Measurements from ENCODE around the gene CAPN3. TPM values are rescaled to one million over a fixed set of nuclear protein-coding genes. Genes with fewer than 3 reads are reported as not detected.

The CAPN3 gene
- polyA plus RNA-seq, 1 donor from 2014 or later = 1.5 TPM

GRCh38 chr15:42447599-42447998 is 88.3 kb downstream of the CAPN3 start:
- Histone ChIP-seq H4K20me1 (ENCODE audit: insufficient read depth) (no peaks in the 10 kb centered on the region), H3K27me3 (ENCODE audit: insufficient read depth, low read depth, low read length) (no peaks in the 10 kb centered on the region), H3K36me3 (ENCODE audit: insufficient read depth, low read length) (peaks cover 8% of the 10 kb centered on the region), H3F3A (ENCODE audit: insufficient read depth, low read length, poor library complexity, severe bottlenecking) (no peaks in the 10 kb centered on the region), H2AFZ (ENCODE audit: low read depth, low read length) (no peak overlapping the region), H3K9me3 (ENCODE audit: low read length) (no peaks in the 10 kb centered on the region), H3K27ac (ENCODE audit: low read length) (no peak overlapping the region), H3K79me2 (replicated peaks; ENCODE audit: insufficient read depth, low read length) (no peaks in the 10 kb centered on the region), H3K9ac (ENCODE audit: low read length) (no peak overlapping the region), H3K4me3 (ENCODE audit: low read length) (no peak overlapping the region), H3K4me2 (ENCODE audit: low read length) (no peak overlapping the region), H3K9me2 (ENCODE audit: insufficient read depth, low read length) (no peaks in the 10 kb centered on the region)
- TF ChIP-seq, protein P1, sequence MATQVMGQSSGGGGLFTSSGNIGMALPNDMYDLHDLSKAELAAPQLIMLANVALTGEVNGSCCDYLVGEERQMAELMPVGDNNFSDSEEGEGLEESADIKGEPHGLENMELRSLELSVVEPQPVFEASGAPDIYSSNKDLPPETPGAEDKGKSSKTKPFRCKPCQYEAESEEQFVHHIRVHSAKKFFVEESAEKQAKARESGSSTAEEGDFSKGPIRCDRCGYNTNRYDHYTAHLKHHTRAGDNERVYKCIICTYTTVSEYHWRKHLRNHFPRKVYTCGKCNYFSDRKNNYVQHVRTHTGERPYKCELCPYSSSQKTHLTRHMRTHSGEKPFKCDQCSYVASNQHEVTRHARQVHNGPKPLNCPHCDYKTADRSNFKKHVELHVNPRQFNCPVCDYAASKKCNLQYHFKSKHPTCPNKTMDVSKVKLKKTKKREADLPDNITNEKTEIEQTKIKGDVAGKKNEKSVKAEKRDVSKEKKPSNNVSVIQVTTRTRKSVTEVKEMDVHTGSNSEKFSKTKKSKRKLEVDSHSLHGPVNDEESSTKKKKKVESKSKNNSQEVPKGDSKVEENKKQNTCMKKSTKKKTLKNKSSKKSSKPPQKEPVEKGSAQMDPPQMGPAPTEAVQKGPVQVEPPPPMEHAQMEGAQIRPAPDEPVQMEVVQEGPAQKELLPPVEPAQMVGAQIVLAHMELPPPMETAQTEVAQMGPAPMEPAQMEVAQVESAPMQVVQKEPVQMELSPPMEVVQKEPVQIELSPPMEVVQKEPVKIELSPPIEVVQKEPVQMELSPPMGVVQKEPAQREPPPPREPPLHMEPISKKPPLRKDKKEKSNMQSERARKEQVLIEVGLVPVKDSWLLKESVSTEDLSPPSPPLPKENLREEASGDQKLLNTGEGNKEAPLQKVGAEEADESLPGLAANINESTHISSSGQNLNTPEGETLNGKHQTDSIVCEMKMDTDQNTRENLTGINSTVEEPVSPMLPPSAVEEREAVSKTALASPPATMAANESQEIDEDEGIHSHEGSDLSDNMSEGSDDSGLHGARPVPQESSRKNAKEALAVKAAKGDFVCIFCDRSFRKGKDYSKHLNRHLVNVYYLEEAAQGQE (IDR thresholded peaks at IDR 0.05; ENCODE audit: borderline replicate concordance) = no peak
- TF ChIP-seq POLR2AphosphoS5 (IDR thresholded peaks at IDR 0.05) = no peak
- TF ChIP-seq SMC3 (conservative IDR thresholded peaks at IDR 0.05; ENCODE audit: poor library complexity) = no peak
- TF ChIP-seq EZH2 (IDR thresholded peaks at IDR 0.05; ENCODE audit: borderline replicate concordance, insufficient read depth, low read length, poor library complexity, severe bottlenecking) = no peak
- TF ChIP-seq, protein P2, sequence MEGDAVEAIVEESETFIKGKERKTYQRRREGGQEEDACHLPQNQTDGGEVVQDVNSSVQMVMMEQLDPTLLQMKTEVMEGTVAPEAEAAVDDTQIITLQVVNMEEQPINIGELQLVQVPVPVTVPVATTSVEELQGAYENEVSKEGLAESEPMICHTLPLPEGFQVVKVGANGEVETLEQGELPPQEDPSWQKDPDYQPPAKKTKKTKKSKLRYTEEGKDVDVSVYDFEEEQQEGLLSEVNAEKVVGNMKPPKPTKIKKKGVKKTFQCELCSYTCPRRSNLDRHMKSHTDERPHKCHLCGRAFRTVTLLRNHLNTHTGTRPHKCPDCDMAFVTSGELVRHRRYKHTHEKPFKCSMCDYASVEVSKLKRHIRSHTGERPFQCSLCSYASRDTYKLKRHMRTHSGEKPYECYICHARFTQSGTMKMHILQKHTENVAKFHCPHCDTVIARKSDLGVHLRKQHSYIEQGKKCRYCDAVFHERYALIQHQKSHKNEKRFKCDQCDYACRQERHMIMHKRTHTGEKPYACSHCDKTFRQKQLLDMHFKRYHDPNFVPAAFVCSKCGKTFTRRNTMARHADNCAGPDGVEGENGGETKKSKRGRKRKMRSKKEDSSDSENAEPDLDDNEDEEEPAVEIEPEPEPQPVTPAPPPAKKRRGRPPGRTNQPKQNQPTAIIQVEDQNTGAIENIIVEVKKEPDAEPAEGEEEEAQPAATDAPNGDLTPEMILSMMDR (IDR thresholded peaks at IDR 0.05; ENCODE audit: poor library complexity, severe bottlenecking) = no peak
- no peak for TF ChIP-seq TAF1 (IDR thresholded peaks at IDR 0.05; ENCODE audit: low read depth)
- no peak for TF ChIP-seq MXI1 (conservative IDR thresholded peaks at IDR 0.05; ENCODE audit: poor library complexity, severe bottlenecking)
- TF ChIP-seq EP300 (conservative IDR thresholded peaks at IDR 0.05; ENCODE audit: poor library complexity, severe bottlenecking) = no peak
- TF ChIP-seq RAD21 (conservative IDR thresholded peaks at IDR 0.05) = no peak

GRCh38 chr15:42448281-42448680 is 89.0 kb downstream of the CAPN3 start:
- Histone ChIP-seq H3K9me3 (ENCODE audit: low read length) (no peaks in the 10 kb centered on the region), H3K27me3 (ENCODE audit: insufficient read depth, low read depth, low read length) (no peaks in the 10 kb centered on the region), H3K36me3 (ENCODE audit: insufficient read depth, low read length) (peaks cover 8% of the 10 kb centered on the region), H3K4me3 (ENCODE audit: low read length) (no peak overlapping the region), H2AFZ (ENCODE audit: low read depth, low read length) (no peak overlapping the region), H3K4me2 (ENCODE audit: low read length) (no peak overlapping the region), H3F3A (ENCODE audit: insufficient read depth, low read length, poor library complexity, severe bottlenecking) (no peaks in the 10 kb centered on the region), H3K27ac (ENCODE audit: low read length) (no peak overlapping the region), H4K20me1 (ENCODE audit: insufficient read depth) (no peaks in the 10 kb centered on the region), H3K9me2 (ENCODE audit: insufficient read depth, low read length) (no peaks in the 10 kb centered on the region), H3K9ac (ENCODE audit: low read length) (no peak overlapping the region), H3K79me2 (replicated peaks; ENCODE audit: insufficient read depth, low read length) (no peaks in the 10 kb centered on the region)
- no peak for TF ChIP-seq EZH2 (IDR thresholded peaks at IDR 0.05; ENCODE audit: borderline replicate concordance, insufficient read depth, low read length, poor library complexity, severe bottlenecking)
- TF ChIP-seq, protein P1 (IDR thresholded peaks at IDR 0.05; ENCODE audit: borderline replicate concordance) = no peak
- no peak for TF ChIP-seq SMC3 (conservative IDR thresholded peaks at IDR 0.05; ENCODE audit: poor library complexity)
- TF ChIP-seq TAF1 (IDR thresholded peaks at IDR 0.05; ENCODE audit: low read depth) = no peak
- TF ChIP-seq EP300 (conservative IDR thresholded peaks at IDR 0.05; ENCODE audit: poor library complexity, severe bottlenecking) = no peak
- TF ChIP-seq, protein P2 (IDR thresholded peaks at IDR 0.05; ENCODE audit: poor library complexity, severe bottlenecking) = no peak
- TF ChIP-seq POLR2AphosphoS5 (IDR thresholded peaks at IDR 0.05) = no peak
- no peak for TF ChIP-seq MXI1 (conservative IDR thresholded peaks at IDR 0.05; ENCODE audit: poor library complexity, severe bottlenecking)
- TF ChIP-seq RAD21 (conservative IDR thresholded peaks at IDR 0.05) = no peak
